NCI-H146 treated with DMSO at 0.1 percent for 48 hours (cell line): ENCODE measurements around the gene ARMC9.
"Not testable (repeated sequence)": the region's sequence is repeated elsewhere in the genome, so short reads cannot be mapped to it uniquely, and the experiment has no call there.

Experiments
- DNase-seq: peaks from one replicate; lab custom pipeline; 2025; ENCODE audit not compliant: unreplicated experiment; lab: John Stamatoyannopoulos, UW

The ARMC9 gene

GRCh38 chr2:231337807-231338759, 139.7 kb downstream of the ARMC9 start:
- DNase-seq, result no peak

GRCh38 chr2:231339316-231339715, 140.9 kb downstream of the ARMC9 start:
- DNase-seq, result no peak

DNA sequence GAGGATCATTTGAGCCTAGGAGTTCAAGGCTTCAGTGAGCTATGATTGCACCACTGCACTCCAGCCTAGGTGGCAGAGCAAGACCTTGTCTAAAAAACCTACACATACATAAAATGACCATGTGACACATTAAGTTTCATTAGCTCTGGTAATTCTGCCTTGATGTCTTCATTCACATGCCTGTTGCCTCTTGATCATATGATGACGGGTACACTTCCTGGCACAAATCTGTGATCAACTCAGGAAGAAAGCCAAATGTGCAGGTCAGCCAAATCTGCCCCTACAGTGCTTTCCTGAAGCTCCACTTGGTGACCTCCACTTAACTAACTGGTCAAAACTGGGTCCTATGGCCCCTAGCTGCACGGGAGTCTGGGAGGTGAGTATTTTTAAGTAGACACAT, 142.7 kb downstream of the ARMC9 start:
- DNase-seq, result no peak

DNA sequence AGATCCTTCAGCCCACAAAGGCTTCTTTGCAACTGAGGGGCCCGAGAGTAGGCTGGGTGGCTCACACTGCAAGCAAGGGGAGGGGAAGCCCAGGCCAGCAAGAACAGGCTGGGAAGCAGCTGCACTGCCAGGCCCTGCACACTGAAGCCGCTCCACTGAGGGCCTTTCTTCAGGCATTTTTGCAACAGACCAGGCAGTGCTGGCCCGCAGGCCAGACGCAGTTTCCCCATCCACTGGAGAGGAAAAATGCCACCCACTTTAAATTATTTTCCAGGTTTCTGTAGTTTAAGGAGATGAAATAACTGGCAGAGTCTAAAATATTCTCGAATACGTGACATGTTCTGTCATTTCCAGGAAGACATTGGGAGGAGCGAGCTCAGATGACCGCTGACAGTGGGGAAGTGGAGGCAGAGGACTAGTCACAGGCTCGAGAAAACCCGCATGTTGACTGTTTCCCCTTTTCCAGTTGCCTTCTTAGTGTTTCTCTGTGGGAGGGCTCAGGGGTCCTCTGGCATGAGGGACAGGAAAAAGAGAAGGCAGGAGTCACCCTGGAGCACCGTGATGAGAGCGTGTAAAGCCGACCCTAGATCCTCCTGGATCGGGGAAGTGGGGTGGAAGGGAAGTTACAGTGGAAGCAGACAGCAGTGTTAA, 143.8 kb downstream of the ARMC9 start:
- no peak for DNase-seq

DNA sequence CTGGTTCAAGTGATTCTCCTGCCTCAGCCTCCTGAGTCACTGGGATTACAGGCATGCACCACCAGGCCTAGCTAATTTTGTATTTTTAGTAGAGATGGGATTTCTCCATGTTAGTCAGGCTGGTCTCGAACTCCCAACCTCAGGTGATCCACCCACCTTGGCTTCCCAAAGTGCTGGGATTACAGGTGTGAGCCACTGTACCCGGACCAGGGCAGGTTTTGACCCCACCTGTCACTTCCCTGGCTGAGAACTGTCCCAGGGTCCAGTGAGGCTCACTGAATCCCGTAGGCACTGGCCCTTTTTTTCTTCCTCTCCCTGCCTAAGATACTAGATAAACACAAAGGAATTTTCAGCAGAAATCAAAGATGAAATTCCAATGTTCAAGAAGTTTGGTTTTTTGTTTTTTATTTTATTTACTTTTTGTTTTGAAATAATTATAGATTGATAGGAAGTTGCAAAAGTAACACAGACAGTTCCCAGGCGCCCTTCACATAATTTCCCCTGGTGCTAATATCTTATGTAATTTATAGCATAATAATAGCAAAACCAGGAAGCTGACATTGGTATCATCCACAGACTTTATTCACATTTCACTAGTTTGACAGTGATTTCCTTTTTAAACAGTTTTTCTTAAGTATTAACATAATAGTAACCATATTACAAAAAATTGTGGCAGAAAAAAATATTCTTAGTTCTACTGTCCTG, 144.7 kb downstream of the ARMC9 start:
- DNase-seq, result no peak

GRCh38 chr2:231343988-231344387, 145.6 kb downstream of the ARMC9 start:
- no peak for DNase-seq

GRCh38 chr2:231344851-231345250, 146.4 kb downstream of the ARMC9 start:
- no peak for DNase-seq

GRCh38 chr2:231347081-231347480, 148.7 kb downstream of the ARMC9 start:
- peak; percentile 36 for DNase-seq

DNA sequence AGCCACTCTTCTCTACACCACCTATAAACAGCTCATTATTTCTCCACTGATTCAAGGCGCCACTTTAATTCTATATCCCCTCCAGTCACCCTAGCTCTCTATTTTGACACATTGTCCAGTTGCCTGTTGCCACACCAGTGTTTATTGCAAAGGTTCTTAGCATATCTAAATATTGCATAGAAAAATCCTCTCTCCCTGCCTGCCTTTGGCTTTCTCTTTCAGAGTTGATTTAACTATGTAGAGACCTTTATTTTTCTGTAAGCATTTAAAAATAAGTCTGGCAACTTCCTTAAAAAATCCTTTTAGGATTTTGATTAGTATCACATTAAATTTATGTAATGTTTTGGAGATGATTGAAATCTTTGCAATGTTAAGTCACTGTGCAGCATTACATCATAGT, 149.2 kb downstream of the ARMC9 start:
- no peak for DNase-seq

DNA sequence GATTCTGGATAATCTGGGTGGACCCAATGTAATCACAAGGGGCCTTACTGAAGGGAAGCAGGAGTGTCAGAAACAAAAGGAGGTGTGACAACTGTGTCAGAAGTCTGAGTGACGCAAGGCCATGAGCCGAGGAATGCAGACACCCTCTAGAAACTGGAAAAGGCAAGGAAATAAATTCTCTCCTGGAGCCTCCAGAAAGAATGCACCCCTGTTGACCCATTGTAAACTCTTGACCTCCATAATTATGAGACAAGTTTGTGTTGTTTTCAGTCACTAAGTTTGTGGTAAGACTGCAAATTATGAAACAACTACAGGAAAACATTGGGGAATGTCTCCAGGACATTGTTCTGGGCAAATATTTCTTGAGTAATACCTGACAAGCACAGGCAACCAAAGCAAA, 149.7 kb downstream of the ARMC9 start:
- no peak for DNase-seq

DNA sequence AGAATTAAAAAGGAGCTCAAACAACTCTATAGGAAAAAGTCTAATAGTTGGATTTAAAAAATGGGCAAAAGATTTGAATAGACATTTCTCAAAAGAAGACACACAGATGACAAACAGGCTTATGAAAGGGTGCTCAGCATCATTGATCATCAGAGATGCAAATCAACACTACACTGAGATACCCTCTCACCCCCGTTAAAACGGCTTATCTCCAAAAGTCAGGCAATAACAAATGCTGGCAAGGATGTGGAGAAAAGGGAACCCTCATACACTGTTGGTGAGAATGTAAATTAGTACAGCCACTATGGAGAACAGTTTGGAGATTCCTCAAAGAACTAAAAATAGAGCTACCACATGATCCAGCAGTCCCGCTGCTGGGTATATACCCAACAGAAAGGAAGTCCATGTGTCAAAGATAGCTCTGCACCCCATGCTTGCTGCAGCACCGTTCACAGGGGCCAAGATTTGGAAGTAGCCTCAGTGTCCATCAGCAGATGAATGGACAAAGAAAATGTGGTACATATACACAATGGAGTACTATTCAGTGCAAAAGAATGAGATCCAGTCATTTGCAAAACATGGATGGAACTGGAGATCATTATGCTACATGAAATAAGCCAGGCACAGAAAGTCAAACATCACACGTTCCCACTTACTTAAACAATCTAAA, 150.4 kb downstream of the ARMC9 start:
- DNase-seq, result no peak

GRCh38 chr2:231349374-231349735, 150.9 kb downstream of the ARMC9 start:
- DNase-seq, result not testable (repeated sequence)

GRCh38 chr2:231351648-231352047, 153.2 kb downstream of the ARMC9 start:
- DNase-seq, result no peak

GRCh38 chr2:231353469-231353868, 155.0 kb downstream of the ARMC9 start:
- DNase-seq, result no peak

GRCh38 chr2:231355508-231356465, 157.4 kb downstream of the ARMC9 start:
- no peak for DNase-seq

- no peak for DNase-seq
Measured at GRCh38 chr2:231356466-231356844, 158.0 kb downstream of the ARMC9 start.

DNA sequence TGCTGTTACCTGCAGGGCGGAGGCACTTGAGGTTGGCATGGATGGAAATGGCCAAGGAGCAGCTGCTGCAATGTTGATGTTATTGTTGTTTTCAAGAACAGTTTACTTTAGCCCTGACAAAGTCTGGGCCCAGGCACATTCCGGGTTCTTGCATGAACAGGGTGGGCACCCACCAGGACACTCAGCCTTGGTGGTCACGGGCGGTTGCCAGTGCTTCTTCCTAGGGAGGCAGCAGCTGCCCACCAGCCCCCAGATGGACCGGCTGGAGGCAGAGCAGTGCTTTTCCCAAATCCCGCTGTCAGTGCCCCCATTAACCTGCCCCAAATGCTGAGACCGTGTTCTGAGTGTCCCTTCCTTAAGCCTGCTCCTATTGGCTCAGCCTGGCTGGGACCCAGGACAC, 158.6 kb downstream of the ARMC9 start:
- DNase-seq, result no peak

DNA sequence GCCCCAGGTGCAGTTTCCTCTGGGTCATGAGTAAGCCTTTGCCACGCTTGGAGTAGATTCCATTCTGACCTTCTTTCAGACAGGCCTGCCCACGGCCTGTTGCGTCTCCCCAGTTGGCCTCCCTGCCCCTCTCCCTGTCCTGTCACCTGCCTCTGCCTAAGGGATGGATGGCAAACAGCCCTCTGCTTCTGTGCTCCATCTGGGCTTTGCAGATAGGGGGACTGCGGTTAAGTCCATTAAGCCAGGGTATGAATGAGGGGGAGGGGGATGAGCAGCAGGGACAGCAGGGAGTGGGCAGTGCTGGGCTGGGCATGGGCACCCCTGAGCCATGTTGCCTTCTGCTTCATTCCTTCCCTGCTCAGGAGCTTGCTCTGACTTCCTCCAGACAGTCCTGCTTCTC, 159.5 kb downstream of the ARMC9 start:
- no peak for DNase-seq

- DNase-seq, result no peak
Measured at GRCh38 chr2:231359441-231359840, 161.0 kb downstream of the ARMC9 start.

GRCh38 chr2:231359948-231360347, 161.5 kb downstream of the ARMC9 start:
- no peak for DNase-seq
